ENCODE results near the gene PHLDA1.

The PHLDA1 gene

GRCh38 chr12:76065917-76066316 lies 34.3 kb upstream of the PHLDA1 start:
- Histone ChIP-seq H3K36me3 (ENCODE audit: control insufficient read depth, insufficient read depth, low read length) (peaks cover 36% of the 10 kb centered on the region), H3K9me3 (ENCODE audit: control insufficient read depth, low read length) (peaks cover 7% of the 10 kb centered on the region), H3K4me1 (ENCODE audit: control insufficient read depth, insufficient read depth, low read length, poor library complexity, severe bottlenecking) (no peaks in the 10 kb centered on the region), H3K27ac (ENCODE audit: insufficient read depth, low read length, poor library complexity, severe bottlenecking) (no peak overlapping the region), H3K27me3 (replicated peaks; ENCODE audit: control insufficient read depth, insufficient read depth, low read length, poor library complexity, severe bottlenecking) (no peaks in the 10 kb centered on the region), H3K4me3 (ENCODE audit: insufficient read depth, low read depth, low read length, poor library complexity, severe bottlenecking) (no peak overlapping the region)
- DNase-seq = no peak

- no peaks in the 10 kb centered on the region for H3K27me3 ChIP-seq (replicated peaks; ENCODE audit: control insufficient read depth, insufficient read depth, low read length, poor library complexity, severe bottlenecking)
- no peaks in the 10 kb centered on the region for H3K4me1 ChIP-seq (ENCODE audit: control insufficient read depth, insufficient read depth, low read length, poor library complexity, severe bottlenecking)
- H3K9me3 ChIP-seq (ENCODE audit: control insufficient read depth, low read length) = peaks cover 7% of the 10 kb centered on the region
- H3K36me3 ChIP-seq (ENCODE audit: control insufficient read depth, insufficient read depth, low read length) = peaks cover 31% of the 10 kb centered on the region
- no peak overlapping the region for H3K27ac ChIP-seq (ENCODE audit: insufficient read depth, low read length, poor library complexity, severe bottlenecking)
- DNase-seq = no peak
- H3K4me3 ChIP-seq (ENCODE audit: insufficient read depth, low read depth, low read length, poor library complexity, severe bottlenecking) = no peak overlapping the region
Observed at GRCh38 chr12:76064904-76065303, 33.3 kb upstream of the PHLDA1 start.

DNA sequence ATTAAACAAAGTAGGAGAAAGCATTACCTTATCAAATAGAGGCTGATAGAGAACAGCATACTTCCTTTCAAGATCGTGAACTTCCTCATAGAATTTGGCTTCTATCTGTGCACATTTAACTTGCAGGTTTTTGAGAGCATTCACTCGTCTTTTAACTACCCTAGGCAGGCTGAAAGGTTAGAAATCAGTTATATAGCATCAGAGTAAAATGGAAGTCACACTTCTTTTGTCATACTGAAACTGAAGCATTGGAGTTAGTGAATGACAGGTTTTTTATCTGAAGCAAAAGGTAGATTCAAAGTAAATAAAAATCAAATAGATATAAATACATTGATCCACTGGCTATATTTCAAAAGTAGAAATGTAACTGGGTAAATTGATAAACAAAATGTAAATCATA lies 28.5 kb upstream of the PHLDA1 start:
- DNase-seq = no peak

GRCh38 chr12:76057326-76057725 lies 25.8 kb upstream of the PHLDA1 start:
- H3K4me3 ChIP-seq (ENCODE audit: insufficient read depth, low read depth, low read length, poor library complexity, severe bottlenecking) = no peak overlapping the region
- no peaks in the 10 kb centered on the region for H3K27me3 ChIP-seq (replicated peaks; ENCODE audit: control insufficient read depth, insufficient read depth, low read length, poor library complexity, severe bottlenecking)
- peaks cover 75% of the 10 kb centered on the region for H3K36me3 ChIP-seq (ENCODE audit: control insufficient read depth, insufficient read depth, low read length)
- no peak overlapping the region for H3K27ac ChIP-seq (ENCODE audit: insufficient read depth, low read length, poor library complexity, severe bottlenecking)
- no peaks in the 10 kb centered on the region for H3K9me3 ChIP-seq (ENCODE audit: control insufficient read depth, low read length)
- no peak for DNase-seq
- no peaks in the 10 kb centered on the region for H3K4me1 ChIP-seq (ENCODE audit: control insufficient read depth, insufficient read depth, low read length, poor library complexity, severe bottlenecking)

More for the DNA sequence above, 28.5 kb upstream of the PHLDA1 start:
- H3K9me3 ChIP-seq (ENCODE audit: control insufficient read depth, low read length) = peaks cover 5% of the 10 kb centered on the region
- no peak overlapping the region for H3K4me3 ChIP-seq (ENCODE audit: insufficient read depth, low read depth, low read length, poor library complexity, severe bottlenecking)
- no peaks in the 10 kb centered on the region for H3K4me1 ChIP-seq (ENCODE audit: control insufficient read depth, insufficient read depth, low read length, poor library complexity, severe bottlenecking)
- no peaks in the 10 kb centered on the region for H3K27me3 ChIP-seq (replicated peaks; ENCODE audit: control insufficient read depth, insufficient read depth, low read length, poor library complexity, severe bottlenecking)
- H3K27ac ChIP-seq (ENCODE audit: insufficient read depth, low read length, poor library complexity, severe bottlenecking) = no peak overlapping the region
- H3K36me3 ChIP-seq (ENCODE audit: control insufficient read depth, insufficient read depth, low read length) = peaks cover 53% of the 10 kb centered on the region

DNA sequence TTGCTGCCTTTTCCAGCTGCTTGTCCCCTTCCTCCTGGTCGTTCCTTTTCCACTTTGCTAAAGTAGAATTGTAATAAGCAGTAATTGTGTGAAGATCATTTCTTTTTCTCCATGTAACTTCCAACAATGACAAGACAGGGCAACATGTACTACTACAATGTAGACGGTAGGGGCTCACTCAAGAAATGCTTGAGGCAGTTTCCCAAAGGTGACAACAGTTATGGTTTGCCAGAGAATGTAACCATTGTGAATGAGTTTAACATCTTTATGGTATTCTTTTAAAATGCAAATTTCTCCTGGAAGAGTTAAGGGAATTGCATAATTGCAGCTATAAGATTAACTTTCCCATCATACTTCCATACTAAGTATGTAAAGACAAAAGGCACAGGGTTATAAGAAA lies 23.8 kb upstream of the PHLDA1 start:
- DNase-seq = no peak
- H3K36me3 ChIP-seq (ENCODE audit: control insufficient read depth, insufficient read depth, low read length) = peaks cover 78% of the 10 kb centered on the region
- no peaks in the 10 kb centered on the region for H3K4me1 ChIP-seq (ENCODE audit: control insufficient read depth, insufficient read depth, low read length, poor library complexity, severe bottlenecking)
- H3K27me3 ChIP-seq (replicated peaks; ENCODE audit: control insufficient read depth, insufficient read depth, low read length, poor library complexity, severe bottlenecking) = no peaks in the 10 kb centered on the region
- H3K9me3 ChIP-seq (ENCODE audit: control insufficient read depth, low read length) = no peaks in the 10 kb centered on the region
- no peak overlapping the region for H3K27ac ChIP-seq (ENCODE audit: insufficient read depth, low read length, poor library complexity, severe bottlenecking)
- no peak overlapping the region for H3K4me3 ChIP-seq (ENCODE audit: insufficient read depth, low read depth, low read length, poor library complexity, severe bottlenecking)

DNA sequence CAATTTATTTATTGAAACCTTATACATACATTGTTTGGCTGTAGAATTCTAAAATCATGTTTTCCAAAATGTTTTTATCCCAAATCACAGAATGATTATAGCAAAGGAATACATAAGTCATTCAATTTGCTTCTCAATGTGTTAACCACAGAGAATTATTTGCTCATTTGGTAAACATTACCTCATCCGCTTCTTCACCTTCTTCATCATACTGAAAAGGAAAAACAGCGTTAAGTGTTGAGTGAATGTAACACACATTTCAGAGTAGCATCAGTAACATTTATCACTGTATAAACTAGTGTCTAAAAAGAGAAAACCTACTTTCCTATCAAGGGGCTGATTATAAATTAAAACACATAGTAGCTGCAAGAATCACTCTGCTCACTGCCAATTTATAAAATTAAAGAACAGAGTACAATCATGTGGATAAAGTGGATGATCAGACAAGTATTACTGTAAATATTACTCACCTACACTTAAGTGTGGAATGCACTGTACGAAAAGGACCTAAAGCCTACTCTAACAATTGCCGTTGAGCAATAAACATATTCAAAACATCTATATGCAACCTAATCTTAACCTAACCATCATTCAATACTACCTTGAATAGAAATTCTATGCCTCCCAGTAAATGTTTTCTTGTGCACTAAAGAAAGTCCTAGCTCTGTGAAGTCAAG lies 18.1 kb upstream of the PHLDA1 start:
- Histone ChIP-seq H3K4me3 (ENCODE audit: insufficient read depth, low read depth, low read length, poor library complexity, severe bottlenecking) (no peak overlapping the region), H3K4me1 (ENCODE audit: control insufficient read depth, insufficient read depth, low read length, poor library complexity, severe bottlenecking) (no peaks in the 10 kb centered on the region), H3K27ac (ENCODE audit: insufficient read depth, low read length, poor library complexity, severe bottlenecking) (no peak overlapping the region), H3K27me3 (replicated peaks; ENCODE audit: control insufficient read depth, insufficient read depth, low read length, poor library complexity, severe bottlenecking) (no peaks in the 10 kb centered on the region), H3K9me3 (ENCODE audit: control insufficient read depth, low read length) (no peaks in the 10 kb centered on the region), H3K36me3 (ENCODE audit: control insufficient read depth, insufficient read depth, low read length) (peaks cover 55% of the 10 kb centered on the region)
- DNase-seq = no peak

DNA sequence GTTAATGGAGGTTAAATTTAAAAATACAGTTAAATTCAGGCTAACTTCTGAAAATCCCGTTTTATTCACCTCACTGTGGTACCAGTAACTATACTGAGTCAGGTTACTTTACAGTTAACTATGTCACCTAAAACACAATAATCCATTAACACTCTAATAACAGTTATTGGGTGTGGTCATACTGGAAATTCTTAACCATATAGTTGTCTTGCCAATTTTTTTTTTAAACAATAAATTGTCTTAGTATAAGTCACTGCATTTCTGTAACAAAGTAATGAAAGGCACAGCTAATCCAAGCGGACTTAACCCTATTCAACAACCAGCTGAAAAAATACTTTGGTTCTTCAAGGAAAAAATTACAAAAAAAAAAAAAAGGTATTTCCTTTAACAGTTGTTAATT lies 16.2 kb upstream of the PHLDA1 start:
- Histone ChIP-seq H3K4me1 (ENCODE audit: control insufficient read depth, insufficient read depth, low read length, poor library complexity, severe bottlenecking) (no peaks in the 10 kb centered on the region), H3K27me3 (replicated peaks; ENCODE audit: control insufficient read depth, insufficient read depth, low read length, poor library complexity, severe bottlenecking) (no peaks in the 10 kb centered on the region), H3K9me3 (ENCODE audit: control insufficient read depth, low read length) (no peaks in the 10 kb centered on the region), H3K4me3 (ENCODE audit: insufficient read depth, low read depth, low read length, poor library complexity, severe bottlenecking) (no peak overlapping the region), H3K27ac (ENCODE audit: insufficient read depth, low read length, poor library complexity, severe bottlenecking) (no peak overlapping the region), H3K36me3 (ENCODE audit: control insufficient read depth, insufficient read depth, low read length) (peaks cover 37% of the 10 kb centered on the region)
- no peak for DNase-seq

DNA sequence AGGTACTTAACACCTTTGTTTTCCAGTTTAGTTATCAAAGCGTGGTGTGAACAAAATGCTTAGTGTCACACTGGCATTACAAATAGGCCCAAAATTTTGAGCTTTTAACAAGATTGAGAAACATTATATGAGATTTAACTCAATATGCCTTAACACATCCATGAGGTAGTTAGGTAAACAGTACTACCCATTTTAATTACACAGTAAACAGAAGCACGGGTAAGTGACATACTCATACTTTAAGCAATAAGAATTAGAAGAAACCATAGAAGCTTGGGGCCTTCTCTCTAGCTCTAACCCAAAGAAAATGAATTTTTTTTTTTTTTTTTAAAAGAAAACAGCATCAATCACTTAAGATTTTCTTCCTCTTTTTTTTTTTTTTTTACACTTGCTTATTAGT lies 15.5 kb upstream of the PHLDA1 start:
- Histone ChIP-seq H3K4me3 (ENCODE audit: insufficient read depth, low read depth, low read length, poor library complexity, severe bottlenecking) (no peak overlapping the region), H3K4me1 (ENCODE audit: control insufficient read depth, insufficient read depth, low read length, poor library complexity, severe bottlenecking) (no peaks in the 10 kb centered on the region), H3K36me3 (ENCODE audit: control insufficient read depth, insufficient read depth, low read length) (peaks cover 30% of the 10 kb centered on the region), H3K27ac (ENCODE audit: insufficient read depth, low read length, poor library complexity, severe bottlenecking) (no peak overlapping the region), H3K9me3 (ENCODE audit: control insufficient read depth, low read length) (no peaks in the 10 kb centered on the region), H3K27me3 (replicated peaks; ENCODE audit: control insufficient read depth, insufficient read depth, low read length, poor library complexity, severe bottlenecking) (no peaks in the 10 kb centered on the region)
- no peak for DNase-seq

- no peaks in the 10 kb centered on the region for H3K9me3 ChIP-seq (ENCODE audit: control insufficient read depth, low read length)
- H3K27me3 ChIP-seq (replicated peaks; ENCODE audit: control insufficient read depth, insufficient read depth, low read length, poor library complexity, severe bottlenecking) = no peaks in the 10 kb centered on the region
- H3K27ac ChIP-seq (ENCODE audit: insufficient read depth, low read length, poor library complexity, severe bottlenecking) = no peak overlapping the region
- no peak overlapping the region for H3K4me3 ChIP-seq (ENCODE audit: insufficient read depth, low read depth, low read length, poor library complexity, severe bottlenecking)
- peaks cover 8% of the 10 kb centered on the region for H3K36me3 ChIP-seq (ENCODE audit: control insufficient read depth, insufficient read depth, low read length)
- no peaks in the 10 kb centered on the region for H3K4me1 ChIP-seq (ENCODE audit: control insufficient read depth, insufficient read depth, low read length, poor library complexity, severe bottlenecking)
- DNase-seq = no peak
Observed at GRCh38 chr12:76043377-76043776, 11.8 kb upstream of the PHLDA1 start.

DNA sequence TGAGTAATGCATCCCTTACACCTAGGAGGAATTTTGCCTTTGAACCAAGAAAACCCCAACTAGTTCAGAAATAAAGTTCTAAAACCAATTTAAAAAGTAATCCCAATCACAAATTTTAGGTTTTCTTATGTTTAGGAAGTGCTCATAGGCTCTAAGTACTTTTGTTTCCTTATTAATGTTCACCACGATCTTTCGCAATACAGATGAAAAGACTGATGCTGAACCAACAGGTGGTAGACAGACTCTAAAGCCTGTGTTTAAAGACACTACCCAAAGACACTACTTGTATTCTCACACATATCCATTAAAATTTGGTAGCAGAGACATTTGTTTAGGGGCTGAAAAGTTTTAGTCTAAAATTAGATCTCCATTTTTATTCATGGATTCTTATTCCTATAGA lies 10.6 kb upstream of the PHLDA1 start:
- Histone ChIP-seq H3K27ac (ENCODE audit: insufficient read depth, low read length, poor library complexity, severe bottlenecking) (no peak overlapping the region), H3K4me3 (ENCODE audit: insufficient read depth, low read depth, low read length, poor library complexity, severe bottlenecking) (no peak overlapping the region), H3K9me3 (ENCODE audit: control insufficient read depth, low read length) (no peaks in the 10 kb centered on the region), H3K27me3 (replicated peaks; ENCODE audit: control insufficient read depth, insufficient read depth, low read length, poor library complexity, severe bottlenecking) (no peaks in the 10 kb centered on the region), H3K4me1 (ENCODE audit: control insufficient read depth, insufficient read depth, low read length, poor library complexity, severe bottlenecking) (peaks cover 3% of the 10 kb centered on the region), H3K36me3 (ENCODE audit: control insufficient read depth, insufficient read depth, low read length) (no peaks in the 10 kb centered on the region)
- no peak for DNase-seq
